Stomach (tissue), 9 donors: Measurements from ENCODE around the gene TMEM79. TPM values are rescaled to one million over a fixed set of nuclear protein-coding genes. Genes with fewer than 3 reads are reported as not detected.

Source experiments
- DNase-seq, 2 donors: peaks; one replicate each; pipeline versions ENCODE4 v3.0.0 to v3.0.0-alpha.2; 2013 to 2019
- H3K27ac ChIP-seq, 5 donors: fragments of 200-600 bp in 4 of 5; sonication (generic) in 4 of 5; one replicate each; pipeline ENCODE4 v1.5.1; 2013 to 2019; ENCODE audit warnings: mild to moderate bottlenecking in 1 of 5, moderate library complexity in 1 of 5
- H3K27me3 ChIP-seq, 3 donors: fragments of 200-600 bp; sonication (generic); one replicate each; pipeline ENCODE4 v1.5.1; 2017 to 2019; ENCODE audit warnings: mixed run types in 1 of 3
- H3K36me3 ChIP-seq, 4 donors: fragments of 200-600 bp; sonication (generic); 1 replicate in 3 of 4; 2 replicates in 1 of 4; pipeline ENCODE4 v1.5.1; 2016 to 2019
- H3K4me1 ChIP-seq, 4 donors: fragments of 200-600 bp; sonication (generic); one replicate each; pipeline ENCODE4 v1.5.1; 2016 to 2019
- H3K4me3 ChIP-seq, 4 donors: fragments of 200-600 bp; sonication (generic) in 3 of 4; one replicate each; pipeline ENCODE4 v1.5.1; 2016 to 2019; ENCODE audit warnings: mild to moderate bottlenecking in 1 of 4
- H3K9me3 ChIP-seq, 4 donors: fragments of 200-600 bp; sonication (generic); one replicate each; pipeline ENCODE4 v1.5.1; 2016 to 2019
- CTCF ChIP-seq, 7 experiments: fragments of 450-650 bp in 4 of 7; fragments of 200-600 bp in 3 of 7; sonication (generic) in 3 of 7; IDR thresholded peaks; one replicate each; pipeline ENCODE4 v1.5.1; 2016 to 2019; ENCODE audit warnings: antibody characterized with exemption in 7 of 7, control low read depth in 2 of 7, mild to moderate bottlenecking in 1 of 7
- EP300 ChIP-seq: sonication (generic); formaldehyde crosslinking; IDR thresholded peaks from one replicate; pipeline ENCODE4 v1.6.1; 2017; ENCODE audit warnings: antibody characterized with exemption
- POLR2A ChIP-seq, 4 donors: fragments of 450-650 bp; IDR thresholded peaks; one replicate each; pipeline ENCODE4 v1.6.1; 2016; ENCODE audit warnings: antibody characterized with exemption in 4 of 4, control low read depth in 2 of 4, mild to moderate bottlenecking in 1 of 4, moderate library complexity in 1 of 4
- POLR2AphosphoS5 ChIP-seq, 3 donors: sonication (generic); formaldehyde crosslinking; IDR thresholded peaks; one replicate each; pipeline ENCODE4 v1.6.1; 2016; ENCODE audit warnings: antibody characterized with exemption in 3 of 3
- WGBS, 5 donors: extraction: QIAGEN DNeasy Blood & Tissue Kit in 3 of 5; methylation state at CpG; one replicate each; pipeline versions ENCODE4 v1.1.5 to v1.1.7; 2013 to 2018; 5-methylcytosine and 5-hydroxymethylcytosine counted together
- intact Hi-C: fragments of 100-400 bp; cut with DNase I; formaldehyde crosslinking; loops from one replicate; pipeline ENCODE4 v1.15.1; 2023; ENCODE audit warnings: low total_unique reads
- polyA plus RNA-seq, 3 donors: library from polyadenylated mRNA; stranded (reverse); fragments of 200-250 nt; gene quantifications; one replicate each; pipeline ENCODE4 v1.2.3, GENCODE V29; 2013
- total RNA-seq, 5 donors: library from RNA; depleted of rRNA; stranded (reverse); fragments of >200 nt; gene quantifications; one replicate each; pipeline versions ENCODE4 v1.1.0 to v1.2.3, GENCODE V29; 2014 to 2016
- donor health status: healthy with polysubstance abuse.
- donor health status: Bipolar disorder and iron deficiency.
- donor health status: healthy.

Gene TMEM79
- total and polyA plus RNA-seq, 8 donors = 1.1 to 24.9 (median 2.9) TPM; not detected in 1

DNA sequence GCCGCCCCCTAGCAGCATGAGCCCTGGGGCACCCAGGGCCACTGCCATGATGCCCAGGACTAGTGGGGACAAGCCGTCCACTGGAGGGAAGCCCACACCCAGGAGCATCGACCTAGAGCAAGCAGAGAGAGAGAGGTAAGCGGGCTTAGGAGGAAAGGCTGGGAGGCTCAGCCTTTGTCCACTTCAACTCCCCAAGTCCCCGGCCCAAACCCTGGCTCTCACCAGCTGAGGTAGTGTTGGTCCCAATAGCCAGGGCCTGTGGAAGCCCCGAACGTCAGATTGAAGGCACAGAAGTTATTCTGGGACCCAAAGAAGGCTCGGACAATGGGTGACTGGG is 8.9 kb downstream of the TMEM79 start:
- Histone ChIP-seq H3K4me1 (peaks cover 14 to 57% (median 45%) of the 10 kb centered on the region in 4 donors), H3K27ac (peak overlapping the region in 1 of 5 donors; percentile 87), H3K9me3 (no peaks in the 10 kb centered on the region), H3K27me3 (no peaks in the 10 kb centered on the region), H3K36me3 (peaks cover 3 to 35% (median 27%) of the 10 kb centered on the region in 4 donors), H3K4me3 (no peak overlapping the region)
- TF ChIP-seq EP300 (no peak), POLR2AphosphoS5 (IDR thresholded peaks at IDR 0.05) (no peak), CTCF (IDR thresholded peaks at IDR 0.05) (no peak), POLR2A (IDR thresholded peaks at IDR 0.05) (no peak)
- WGBS, 5 donors = 92 to 94% (median 92%) methylated on average over 6 to 8 of the region's 8 CpGs
- DNase-seq = no peak
- intact Hi-C loops = no loop called here

DNA sequence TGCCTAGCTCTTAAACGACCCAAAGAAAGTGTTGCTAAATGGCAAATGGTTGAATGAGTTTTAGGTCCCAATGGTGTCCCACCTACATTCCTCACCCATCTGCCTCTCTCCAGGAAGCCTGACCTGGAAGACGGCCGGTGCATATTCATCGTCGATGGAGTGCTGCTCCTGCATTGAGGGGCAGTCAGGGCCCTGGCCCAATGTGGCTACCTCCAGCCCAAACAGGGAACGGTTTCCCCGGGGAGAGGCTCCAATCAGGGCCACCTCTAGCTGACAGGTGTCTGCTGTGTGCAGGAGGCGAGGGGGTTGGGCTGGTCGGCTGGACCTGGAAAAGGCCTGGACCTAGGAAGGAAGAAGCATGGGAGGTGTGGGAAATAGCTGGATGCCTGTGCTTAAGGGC is 9.8 kb downstream of the TMEM79 start:
- intact Hi-C loops = no loop called here
- peaks cover 14 to 57% (median 45%) of the 10 kb centered on the region in 4 donors for H3K4me1 ChIP-seq
- peaks cover 3 to 31% (median 20%) of the 10 kb centered on the region in 4 donors for H3K36me3 ChIP-seq
- WGBS, 5 donors = 84 to 94% (median 91%) methylated on average over 9 of the region's 9 CpGs
- no peak for DNase-seq
- no peaks in the 10 kb centered on the region for H3K27me3 ChIP-seq
- no peak for TF ChIP-seq POLR2A (IDR thresholded peaks at IDR 0.05)
- TF ChIP-seq CTCF (IDR thresholded peaks at IDR 0.05) = no peak
- no peak for TF ChIP-seq EP300
- no peak for TF ChIP-seq POLR2AphosphoS5 (IDR thresholded peaks at IDR 0.05)
- no peaks in the 10 kb centered on the region for H3K9me3 ChIP-seq
- H3K27ac ChIP-seq = peak overlapping the region in 1 of 5 donors; percentile 72
- H3K4me3 ChIP-seq = no peak overlapping the region

DNA sequence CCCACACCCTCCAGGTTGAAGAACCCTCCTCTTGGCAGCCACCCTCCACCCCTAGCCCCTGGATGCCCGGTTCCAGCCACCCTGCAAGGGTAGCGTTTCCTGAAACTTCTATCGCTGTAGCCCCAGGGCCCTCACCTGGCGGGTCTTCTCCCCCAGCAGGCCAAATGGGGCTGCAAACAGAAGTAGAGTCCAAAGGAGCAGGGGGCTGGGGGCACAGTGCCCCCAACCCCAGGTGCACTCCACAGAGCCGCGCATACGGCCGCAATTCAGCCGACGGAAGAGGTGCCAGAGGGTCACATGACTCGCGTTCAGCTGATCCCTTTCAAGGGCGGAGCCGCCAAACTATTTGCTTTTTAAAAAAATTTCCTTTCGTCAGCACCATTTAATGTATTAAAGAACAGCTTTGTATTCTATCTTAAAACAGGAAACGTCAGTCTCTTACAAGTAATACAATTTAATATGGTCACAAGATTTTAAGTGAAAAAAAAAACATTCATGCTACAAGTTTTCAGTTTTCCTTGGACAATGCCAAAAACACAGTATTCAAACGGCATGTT is 11.3 kb downstream of the TMEM79 start, which contains the start of gene GLMP:
TSS of gene GLMP (minus strand) at position 289 of the 557 bp plus-strand sequence. CDS start at position 255, 34 bp downstream.
- H3K27ac ChIP-seq = peak within 1 kb of the TSS; percentile 38 to 79 (median 72)

DNA sequence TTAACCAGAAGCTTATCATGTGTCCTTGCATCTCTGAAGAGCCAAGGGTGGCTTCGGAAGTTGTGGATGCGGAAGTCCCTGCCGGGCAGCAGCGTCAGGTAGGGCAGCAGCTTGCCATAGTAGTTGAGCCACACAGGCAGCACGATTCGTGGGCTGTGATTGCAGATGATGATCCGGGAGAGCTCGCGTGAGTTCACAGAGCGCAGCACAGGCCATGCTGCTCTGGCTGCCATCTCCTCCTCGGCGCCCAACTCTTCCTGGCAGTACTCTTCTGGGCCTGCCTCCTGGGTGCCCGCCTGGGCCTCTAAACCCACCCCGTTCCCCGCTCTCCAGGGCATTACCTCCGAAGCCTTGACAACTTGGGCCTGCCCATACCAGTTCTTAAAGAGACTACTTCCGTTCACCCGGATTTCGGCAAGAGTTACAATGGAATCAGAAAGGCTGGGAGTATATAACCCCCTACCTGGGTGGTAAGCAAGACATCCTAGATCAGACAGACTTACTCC is 14.8 kb downstream of the TMEM79 start, which contains the start of gene VHLL:
TSS of gene VHLL (minus strand) at position 456 of the 506 bp plus-strand sequence. CDS start at position 338, 118 bp downstream.
- TF ChIP-seq EP300 (no peak), POLR2A (IDR thresholded peaks at IDR 0.05) (no peak), POLR2AphosphoS5 (IDR thresholded peaks at IDR 0.05) (no peak), CTCF (IDR thresholded peaks at IDR 0.05) (no peak)
- H3K9me3 ChIP-seq = no peaks in the 10 kb centered on the region
- 89 to 94% (median 90%) methylated on average over 15 to 19 of the region's 19 CpGs for WGBS, 5 donors
- no peak for DNase-seq
- H3K4me3 ChIP-seq = no peak within 1 kb of the TSS
- H3K27ac ChIP-seq = no peak within 1 kb of the TSS
- intact Hi-C loops = no loop called here
- peaks cover 0 to 5% (median 3%) of the 10 kb centered on the region in 4 donors for H3K36me3 ChIP-seq
- H3K27me3 ChIP-seq = no peaks in the 10 kb centered on the region
- peaks cover 8 to 20% (median 16%) of the 10 kb centered on the region in 4 donors for H3K4me1 ChIP-seq

More for the DNA sequence above, 11.3 kb downstream of the TMEM79 start, which contains the start of gene GLMP:
- Histone ChIP-seq H3K4me3 (peak within 1 kb of the TSS; percentile 59 to 88 (median 74)), H3K9me3 (no peaks in the 10 kb centered on the region), H3K4me1 (peaks cover 14 to 51% (median 41%) of the 10 kb centered on the region in 4 donors), H3K36me3 (peaks cover 0 to 18% (median 12%) of the 10 kb centered on the region in 4 donors), H3K27me3 (no peaks in the 10 kb centered on the region)
- intact Hi-C loops = no loop called here
- peak; percentile 78 to 92 for DNase-seq
- no peak for TF ChIP-seq POLR2A (IDR thresholded peaks at IDR 0.05)
- TF ChIP-seq CTCF (IDR thresholded peaks at IDR 0.05) = no peak
- TF ChIP-seq POLR2AphosphoS5 (IDR thresholded peaks at IDR 0.05) = peak; percentile 42 to 73 (median 45)
- 0 to 1% (median 0%) methylated on average over 17 of the region's 17 CpGs for WGBS, 5 donors
